Measurements from ENCODE around the gene C7orf33.

GRCh38 chr7:148543302-148543701 lies 47.3 kb upstream of the C7orf33 start:
- TF ChIP-seq SIN3A (IDR thresholded peaks at IDR 0.05; ENCODE audit: borderline replicate concordance in 2 of 2, control insufficient read depth in 1 of 2, low read depth in 2 of 2, low read length in 2 of 2), result no peak
- no peak for TF ChIP-seq CEBPB (tag; IDR thresholded peaks at IDR 0.05)
- TF ChIP-seq USF2 (CRISPR knock-in tag; IDR thresholded peaks at IDR 0.05), result no peak
- no peak for TF ChIP-seq MAX (CRISPR knock-in tag; IDR thresholded peaks at IDR 0.05)
- TF ChIP-seq CTCF (IDR thresholded peaks at IDR 0.05 in 2 of 3, conservative IDR thresholded peaks at IDR 0.05 in 1 of 3; ENCODE audit: insufficient read depth in 2 of 3, low read depth in 1 of 3, low read length in 3 of 3), result no peak
- no peak for TF ChIP-seq BDP1 (IDR thresholded peaks at IDR 0.05; ENCODE audit: insufficient read depth, insufficient read length)
- TF ChIP-seq E2F1 (CRISPR knock-in tag; IDR thresholded peaks at IDR 0.05), result no peak
- no peak for TF ChIP-seq EZH2 (IDR thresholded peaks at IDR 0.05; ENCODE audit: borderline replicate concordance, low read depth, low read length)
- TF ChIP-seq ZC3H4 (CRISPR knock-in tag; IDR thresholded peaks at IDR 0.05; ENCODE audit: borderline replicate concordance), result no peak
- no peak for TF ChIP-seq ZNF12 (CRISPR knock-in tag; IDR thresholded peaks at IDR 0.05)
- no peak for TF ChIP-seq BACH1 (tag; IDR thresholded peaks at IDR 0.05)
- TF ChIP-seq HDAC3 (IDR thresholded peaks at IDR 0.05; ENCODE audit: borderline replicate concordance, partially characterized antibody), result no peak
- TF ChIP-seq SP1 (CRISPR knock-in tag; IDR thresholded peaks at IDR 0.05), result no peak
